ENCODE data around the gene PRDM16.

The PRDM16 gene

GRCh38 chr1:3266870-3267549 is 198.0 kb downstream of the PRDM16 start:
- Histone ChIP-seq H3F3A (ENCODE audit: insufficient read depth, low read length) (no peaks in the 10 kb centered on the region), H3K27me3 (ENCODE audit: insufficient read depth, low read length) (no peaks in the 10 kb centered on the region; the same call in 1 of the 2 replicates), H2AFZ (ENCODE audit: low read length) (no peak overlapping the region), H3K9me3 (ENCODE audit: low read length) (no peaks in the 10 kb centered on the region), H3K9me2 (ENCODE audit: low read depth, low read length) (no peaks in the 10 kb centered on the region), H3K4me3 (ENCODE audit: low read depth, low read length, poor library complexity, severe bottlenecking) (no peak overlapping the region), H3K36me3 (ENCODE audit: insufficient read depth, low read length) (no peaks in the 10 kb centered on the region), H3K4me2 (ENCODE audit: low read length) (no peak overlapping the region), H3K27ac (ENCODE audit: low read depth, low read length, poor library complexity, severe bottlenecking) (no peak overlapping the region), H3K79me2 (ENCODE audit: insufficient read depth, low read length) (no peaks in the 10 kb centered on the region), H3K9ac (ENCODE audit: low read length) (no peak overlapping the region), H4K20me1 (ENCODE audit: insufficient read depth, low read length) (no peaks in the 10 kb centered on the region), H3K4me1 (ENCODE audit: insufficient read depth, low read length, severe bottlenecking) (no peaks in the 10 kb centered on the region)
- TF ChIP-seq CTCF (IDR thresholded peaks at IDR 0.05; ENCODE audit: low read length) = no peak
- no peak for TF ChIP-seq EZH2 (IDR thresholded peaks at IDR 0.05; ENCODE audit: borderline replicate concordance, low read length)

GRCh38 chr1:3267550-3268270 is 198.7 kb downstream of the PRDM16 start:
- no peak for TF ChIP-seq CTCF (IDR thresholded peaks at IDR 0.05; ENCODE audit: low read length)
- TF ChIP-seq EZH2 (IDR thresholded peaks at IDR 0.05; ENCODE audit: borderline replicate concordance, low read length) = no peak
- H3K27me3 ChIP-seq (ENCODE audit: insufficient read depth, low read length) = no peaks in the 10 kb centered on the region; the same call in 1 of the 2 replicates

GRCh38 chr1:3268281-3268680 is 199.3 kb downstream of the PRDM16 start:
- TF ChIP-seq EZH2 (IDR thresholded peaks at IDR 0.05; ENCODE audit: borderline replicate concordance, low read length) = no peak
- no peak for TF ChIP-seq CTCF (IDR thresholded peaks at IDR 0.05; ENCODE audit: low read length)
- Histone ChIP-seq H4K20me1 (ENCODE audit: insufficient read depth, low read length) (no peaks in the 10 kb centered on the region), H3K4me1 (ENCODE audit: insufficient read depth, low read length, severe bottlenecking) (no peaks in the 10 kb centered on the region), H3K9me3 (ENCODE audit: low read length) (no peaks in the 10 kb centered on the region), H3K27ac (ENCODE audit: low read depth, low read length, poor library complexity, severe bottlenecking) (no peak overlapping the region), H3K9me2 (ENCODE audit: low read depth, low read length) (no peaks in the 10 kb centered on the region), H3K4me2 (ENCODE audit: low read length) (no peak overlapping the region), H3K9ac (ENCODE audit: low read length) (no peak overlapping the region), H3K79me2 (ENCODE audit: insufficient read depth, low read length) (no peaks in the 10 kb centered on the region), H3K27me3 (ENCODE audit: insufficient read depth, low read length) (no peaks in the 10 kb centered on the region; the same call in 1 of the 2 replicates), H3K4me3 (ENCODE audit: low read depth, low read length, poor library complexity, severe bottlenecking) (no peak overlapping the region), H2AFZ (ENCODE audit: low read length) (no peak overlapping the region), H3K36me3 (ENCODE audit: insufficient read depth, low read length) (no peaks in the 10 kb centered on the region), H3F3A (ENCODE audit: insufficient read depth, low read length) (no peaks in the 10 kb centered on the region)

More at GRCh38 chr1:3267550-3268270, 198.7 kb downstream of the PRDM16 start:
- Histone ChIP-seq H3K79me2 (ENCODE audit: insufficient read depth, low read length) (no peaks in the 10 kb centered on the region), H3K9ac (ENCODE audit: low read length) (no peak overlapping the region), H3K27ac (ENCODE audit: low read depth, low read length, poor library complexity, severe bottlenecking) (no peak overlapping the region), H3K9me2 (ENCODE audit: low read depth, low read length) (no peaks in the 10 kb centered on the region), H3K4me2 (ENCODE audit: low read length) (no peak overlapping the region), H3K4me1 (ENCODE audit: insufficient read depth, low read length, severe bottlenecking) (no peaks in the 10 kb centered on the region), H3F3A (ENCODE audit: insufficient read depth, low read length) (no peaks in the 10 kb centered on the region), H4K20me1 (ENCODE audit: insufficient read depth, low read length) (no peaks in the 10 kb centered on the region), H3K4me3 (ENCODE audit: low read depth, low read length, poor library complexity, severe bottlenecking) (no peak overlapping the region), H3K9me3 (ENCODE audit: low read length) (no peaks in the 10 kb centered on the region), H3K36me3 (ENCODE audit: insufficient read depth, low read length) (no peaks in the 10 kb centered on the region), H2AFZ (ENCODE audit: low read length) (no peak overlapping the region)

Data from OCI-LY1 (cell line).